Kidney tubule cell (primary cell): ENCODE data around the gene POLR2C.
"Not testable (repeated sequence)": the region's sequence is repeated elsewhere in the genome, so short reads cannot be mapped to it uniquely, and the experiment has no call there.

Experiments used
- DNase-seq: peaks from one replicate; pipeline ENCODE4 v3.0.0-alpha.2; 2018; ENCODE audit warnings: low spot score

The POLR2C gene

DNA sequence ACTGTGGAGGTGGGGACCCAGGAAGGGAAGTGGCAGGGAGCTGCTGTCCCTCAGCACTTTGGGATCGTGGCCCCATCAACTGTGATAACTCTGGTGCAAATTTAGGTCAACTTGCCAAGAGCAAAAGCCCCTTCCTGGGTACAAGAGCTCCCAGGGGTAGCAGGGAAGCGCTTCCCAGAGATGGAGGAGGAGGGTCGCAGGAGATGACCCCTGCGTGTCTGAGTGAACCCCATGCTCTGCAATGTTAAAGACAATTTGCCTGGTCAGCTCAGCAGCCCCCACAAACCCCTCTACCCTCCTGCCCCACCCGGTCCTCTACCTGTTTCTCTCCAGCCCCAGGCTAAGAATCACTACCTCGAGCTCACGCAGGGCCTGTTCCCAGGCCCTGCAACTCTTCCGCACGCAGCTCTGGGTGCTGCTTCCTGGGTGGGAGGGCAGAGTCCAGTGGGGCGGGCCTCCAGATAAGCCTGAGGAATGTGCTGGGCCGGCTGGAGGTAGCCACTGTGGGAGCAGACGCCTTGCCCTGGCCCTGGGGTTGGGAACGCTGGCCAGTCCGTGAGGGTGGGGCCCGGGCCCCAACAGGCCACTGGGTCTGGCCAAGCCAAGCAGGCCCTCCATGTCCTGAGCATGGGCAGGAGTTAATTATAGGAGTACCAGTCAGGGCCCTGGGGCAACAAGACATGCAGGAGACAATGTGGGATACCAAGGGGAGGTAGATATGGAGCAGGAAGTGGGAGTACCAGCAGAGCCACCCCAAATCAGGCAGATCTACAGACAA is 17.7 kb downstream of the POLR2C start:
- DNase-seq, result peak; percentile 81

DNA sequence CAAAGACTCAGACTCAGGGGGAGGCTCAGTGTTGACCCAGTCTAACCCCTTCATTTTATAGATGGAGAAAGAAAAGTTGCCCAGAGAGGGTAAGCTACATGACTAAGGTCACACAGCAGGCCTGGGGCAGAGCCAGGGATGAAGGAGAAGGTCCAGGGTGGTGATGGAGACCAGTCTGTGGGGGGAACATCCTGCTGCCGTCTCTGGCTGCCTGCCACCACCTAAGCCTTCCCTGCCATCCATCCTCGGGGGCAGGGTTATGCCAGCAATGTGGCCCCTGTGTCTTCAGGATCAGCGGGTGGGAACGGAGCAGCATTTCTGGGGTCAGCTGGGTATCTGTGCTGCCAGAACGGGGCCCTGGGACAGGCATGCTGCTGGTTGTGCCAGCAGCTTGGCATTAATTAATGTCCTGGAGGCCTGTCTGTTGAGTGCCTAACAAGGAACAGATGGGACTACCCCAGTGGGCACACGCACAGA is 18.3 kb downstream of the POLR2C start:
- DNase-seq, result no peak

DNA sequence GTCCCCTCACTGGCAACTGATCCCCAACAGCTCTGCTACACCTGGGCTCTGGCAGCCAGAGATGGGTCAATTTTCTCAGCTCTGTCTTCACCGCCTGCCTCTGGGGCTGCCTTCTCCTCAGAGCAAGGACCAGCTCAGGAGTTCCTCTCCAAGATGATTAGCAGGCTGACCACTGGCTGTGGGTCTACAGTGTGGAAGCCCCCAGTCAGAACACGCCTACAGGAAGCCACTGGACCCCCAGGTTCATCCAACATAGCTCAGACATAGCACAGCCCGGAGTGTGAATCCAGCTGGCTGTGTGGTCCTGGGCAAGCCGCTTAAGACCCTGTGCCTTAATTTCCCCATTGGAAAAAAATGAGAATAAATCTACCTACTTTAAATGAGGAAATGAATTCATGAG is 18.9 kb downstream of the POLR2C start:
- DNase-seq, result no peak

DNA sequence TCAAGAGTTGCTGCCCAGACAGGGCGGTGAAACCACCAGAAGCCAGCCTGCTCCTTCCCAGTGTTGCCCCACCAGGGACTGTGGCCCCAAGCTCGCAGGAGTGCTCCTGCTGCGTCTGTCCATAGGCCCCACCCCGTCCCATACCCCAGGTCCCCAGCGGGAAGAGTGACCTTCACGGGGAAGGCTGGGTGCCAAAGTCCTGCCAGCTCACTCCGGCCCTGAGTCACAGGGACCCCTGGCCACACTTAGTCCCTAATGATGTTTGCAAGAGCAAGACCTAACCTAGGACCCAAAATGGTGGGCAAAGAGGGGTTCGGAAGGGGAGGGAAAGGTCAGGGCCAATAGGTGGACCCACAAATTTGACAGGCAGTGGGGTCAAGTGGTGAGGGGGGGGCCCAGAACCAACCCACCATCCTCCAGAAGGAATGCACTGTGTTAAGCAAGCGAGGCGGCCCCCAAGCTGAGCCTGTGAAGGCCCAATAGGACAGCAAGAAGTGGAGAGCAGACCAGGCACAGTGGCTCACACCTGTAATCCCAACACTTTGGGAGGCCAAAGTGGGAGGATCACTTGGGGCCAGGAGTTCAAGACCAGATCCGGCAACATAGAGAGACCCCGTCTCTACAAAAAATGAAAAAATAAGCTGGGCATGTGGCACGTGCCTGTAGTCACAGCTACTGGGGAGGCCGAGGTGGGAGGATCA is 20.5 kb downstream of the POLR2C start:
- no peak for DNase-seq

DNA sequence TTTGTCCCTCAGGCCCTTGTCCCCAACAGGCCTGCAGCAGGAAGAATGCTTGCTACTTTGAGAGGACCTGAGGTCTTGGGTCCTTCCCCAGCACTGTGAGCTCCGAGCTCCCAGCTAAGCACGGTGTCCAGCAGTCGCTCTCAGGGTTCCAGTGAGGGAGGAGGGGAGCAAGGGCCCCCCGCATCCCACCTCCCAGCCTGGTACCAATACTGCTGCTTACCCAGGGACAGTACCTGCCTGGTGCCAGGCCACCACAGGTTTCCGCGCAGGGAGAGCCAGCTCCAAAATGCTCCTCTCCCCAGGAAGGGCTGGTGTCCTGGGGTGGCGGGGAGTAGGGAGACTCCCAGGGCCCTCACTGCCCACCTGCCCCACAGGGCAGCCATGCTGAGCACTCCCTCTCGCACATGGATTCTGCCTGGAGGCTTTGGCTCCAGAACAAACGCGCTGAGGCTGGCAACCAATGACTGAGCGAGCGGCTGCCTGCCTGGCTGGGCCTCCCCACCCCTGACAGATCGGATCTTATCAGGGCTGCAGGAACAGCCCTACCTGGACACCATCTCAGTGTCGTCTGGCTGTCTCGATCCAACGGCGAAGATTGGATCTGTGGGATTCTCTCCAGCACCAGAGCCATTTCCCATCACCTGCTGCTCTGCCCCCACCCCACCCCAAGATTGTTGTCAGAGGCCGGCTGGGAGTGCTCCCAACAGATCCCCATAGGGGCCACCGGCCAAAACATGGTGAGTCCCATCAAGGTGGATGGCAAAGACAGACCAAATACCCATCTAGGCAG is 21.4 kb downstream of the POLR2C start:
- no peak for DNase-seq

DNA sequence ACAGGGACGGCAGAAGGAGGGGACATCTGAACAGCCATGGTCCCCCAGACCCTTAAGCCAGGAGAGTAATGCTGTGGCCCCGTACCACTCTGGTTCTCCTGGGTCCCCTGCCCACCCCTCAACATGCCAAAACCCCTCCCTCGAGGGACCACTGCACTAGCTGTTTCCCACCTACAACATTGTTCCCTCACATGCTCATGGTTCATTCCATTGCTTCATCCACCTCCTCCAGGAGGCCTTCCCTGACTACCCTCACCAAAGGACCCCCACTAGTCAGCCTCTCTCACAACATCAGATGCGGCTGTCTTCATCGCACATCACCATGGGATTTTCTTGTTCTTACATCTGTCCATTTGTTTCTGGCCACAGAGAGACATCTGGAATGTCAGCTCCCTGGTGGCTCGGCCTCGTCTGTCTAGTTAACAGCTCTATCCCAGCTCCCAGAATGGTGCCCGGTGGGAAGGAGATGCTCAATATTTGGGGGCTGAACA is 22.1 kb downstream of the POLR2C start:
- DNase-seq, result no peak

DNA sequence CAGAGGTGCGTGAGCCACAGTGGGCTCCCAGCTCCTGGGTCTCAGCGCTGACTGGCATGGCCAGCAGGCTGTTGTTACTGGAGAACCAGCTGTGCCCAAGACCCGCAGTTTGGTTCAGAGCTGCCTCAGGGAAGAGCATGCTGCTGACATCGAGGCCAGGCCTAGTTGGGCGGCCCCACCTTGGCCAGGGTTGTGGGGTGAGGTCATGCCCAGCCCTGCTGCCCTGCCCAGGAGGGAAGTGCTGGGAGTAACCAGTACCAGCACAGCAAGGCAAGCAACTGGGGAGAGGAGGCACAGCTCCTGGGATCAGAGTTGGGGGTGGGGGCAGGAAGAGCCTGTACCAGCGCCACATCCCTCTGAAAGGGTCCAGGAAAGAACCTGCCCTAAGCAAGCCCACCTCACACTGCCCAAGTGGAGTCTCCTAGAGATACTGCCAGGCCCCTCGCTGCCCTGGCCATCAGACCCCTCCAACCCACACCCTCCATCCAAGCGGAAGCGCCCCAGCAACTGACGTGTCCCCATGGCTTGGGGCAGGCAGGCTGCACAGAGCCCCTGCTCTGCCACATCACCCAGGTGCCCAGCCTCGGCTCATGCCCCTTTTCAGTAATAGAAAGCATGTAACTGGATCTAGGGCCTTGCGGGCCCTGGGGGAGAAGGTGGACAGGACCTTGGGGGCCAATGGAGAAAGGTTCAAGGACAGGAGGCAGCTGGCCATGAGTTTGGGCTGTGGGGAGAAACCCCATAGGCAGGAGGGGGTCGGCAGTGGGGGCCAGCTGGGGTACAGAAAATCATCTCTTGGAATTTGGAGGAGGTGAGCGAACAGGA is 22.8 kb downstream of the POLR2C start:
- peak; percentile 40 for DNase-seq

DNA sequence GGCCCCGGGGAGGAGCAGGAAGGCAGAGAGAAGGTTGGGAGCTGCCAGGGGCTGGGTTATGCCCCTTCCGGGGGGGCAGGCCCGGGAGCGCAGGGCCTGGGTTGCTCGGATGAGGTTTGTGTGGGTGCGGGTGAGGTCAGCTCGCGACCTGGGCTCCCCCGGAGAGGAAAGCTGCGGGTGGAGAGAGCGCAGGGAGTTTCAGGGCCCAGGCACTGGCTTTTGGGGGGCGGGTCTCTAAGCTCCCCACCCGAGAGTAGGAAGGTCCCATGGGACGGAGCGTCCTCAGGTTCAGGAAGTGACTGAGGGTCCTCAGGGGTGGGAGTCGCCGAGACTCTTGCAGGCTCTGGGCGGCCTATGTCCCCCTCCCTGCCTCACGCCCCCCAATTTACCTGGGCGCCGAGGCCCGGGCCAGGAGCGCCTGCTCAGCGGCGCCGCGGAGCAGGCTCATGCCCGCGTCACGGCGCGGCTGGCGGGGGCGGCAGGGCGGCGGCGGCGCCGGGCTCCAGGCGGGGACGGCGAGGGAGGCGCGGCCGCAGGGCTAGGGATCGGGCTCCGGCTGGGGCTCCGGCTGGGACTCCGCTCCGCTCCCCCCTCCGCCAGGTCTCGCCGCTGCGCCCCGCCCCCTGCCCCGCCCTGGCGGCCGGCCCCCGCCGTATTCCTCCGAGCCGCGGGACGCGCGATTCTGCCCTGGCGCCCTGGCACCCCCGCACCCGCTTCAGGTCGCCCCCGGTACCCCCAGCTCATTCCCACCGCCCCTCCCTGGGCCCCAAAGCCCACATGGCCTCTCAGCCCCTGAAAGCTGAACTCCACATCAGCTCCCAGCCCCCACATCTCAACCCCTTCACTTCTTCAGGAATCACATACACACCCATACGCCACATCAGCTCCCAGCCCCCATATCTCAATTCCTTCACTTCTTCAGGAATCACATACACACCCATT is 23.7 kb downstream of the POLR2C start, which contains the start of gene DOK4:
DOK4 (minus strand) TSS at position 578 of the 942 bp plus-strand sequence. CDS start 6,986 bp downstream, outside the sequence.
- peak; percentile 79 for DNase-seq

DNA sequence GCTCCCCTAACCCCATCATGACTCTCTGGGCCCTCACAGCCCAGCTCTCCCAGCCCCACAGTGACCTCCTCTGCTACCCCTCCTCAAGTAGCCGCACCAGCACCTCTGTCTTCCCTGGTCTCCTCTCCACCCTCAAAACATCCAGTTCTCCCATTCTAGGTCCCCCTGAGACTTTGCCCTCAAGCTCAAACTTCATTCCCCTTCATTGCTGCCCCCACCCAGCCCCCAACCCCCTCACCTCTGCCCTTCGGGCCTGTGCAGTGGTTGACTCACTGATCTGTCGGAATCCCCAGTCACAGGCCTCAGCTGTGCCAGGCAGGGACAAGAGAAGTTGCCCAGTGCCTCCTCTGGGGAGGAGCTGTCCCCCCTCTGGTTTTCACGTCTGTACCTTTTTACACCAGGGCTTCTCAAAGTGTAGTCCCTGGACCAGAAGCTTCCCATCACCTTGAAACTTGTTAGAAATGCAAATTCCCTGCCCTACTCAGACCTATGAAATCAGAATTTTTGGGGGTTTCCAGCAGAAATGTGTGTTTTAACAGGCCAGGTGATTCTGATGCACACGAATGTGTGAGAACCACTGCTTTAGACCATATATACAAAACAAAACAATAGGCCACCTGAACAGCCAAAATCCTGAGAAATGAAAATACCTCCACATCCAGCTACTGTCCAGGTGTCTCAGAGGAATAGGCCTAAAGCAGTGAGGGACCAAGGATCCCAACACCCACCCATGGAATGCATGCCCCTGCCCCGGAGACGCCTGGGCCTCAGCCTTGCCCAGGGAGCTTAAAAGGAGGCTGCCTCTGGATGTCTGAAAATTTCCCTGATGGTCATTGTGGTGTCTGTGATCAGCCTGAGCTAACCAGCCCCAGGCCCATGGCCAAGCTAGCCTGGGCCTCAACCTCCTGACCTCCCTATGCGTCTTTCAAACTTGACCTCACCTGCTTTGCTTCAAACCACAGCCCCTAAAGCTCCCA is 24.7 kb downstream of the POLR2C start:
- DNase-seq, result no peak

DNA sequence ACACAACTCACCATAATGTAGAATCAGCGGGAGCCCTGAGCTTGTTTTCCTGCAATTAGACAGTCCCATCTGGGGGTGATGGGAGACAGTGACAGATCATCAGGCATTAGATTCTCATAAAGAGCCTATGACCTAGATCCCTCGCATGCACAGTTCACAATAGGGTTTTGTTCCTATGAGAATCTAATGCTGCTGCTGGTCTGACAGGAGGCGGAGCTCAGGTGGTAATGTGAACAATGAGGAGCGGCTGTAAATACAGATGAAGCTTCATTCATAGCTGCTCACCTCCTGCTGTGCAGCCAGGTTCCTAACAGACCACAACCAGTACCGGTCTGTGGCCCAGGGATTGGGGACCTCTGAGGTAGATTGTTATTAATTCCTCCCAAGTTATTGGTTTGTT is 26.8 kb downstream of the POLR2C start:
- DNase-seq, result no peak

DNA sequence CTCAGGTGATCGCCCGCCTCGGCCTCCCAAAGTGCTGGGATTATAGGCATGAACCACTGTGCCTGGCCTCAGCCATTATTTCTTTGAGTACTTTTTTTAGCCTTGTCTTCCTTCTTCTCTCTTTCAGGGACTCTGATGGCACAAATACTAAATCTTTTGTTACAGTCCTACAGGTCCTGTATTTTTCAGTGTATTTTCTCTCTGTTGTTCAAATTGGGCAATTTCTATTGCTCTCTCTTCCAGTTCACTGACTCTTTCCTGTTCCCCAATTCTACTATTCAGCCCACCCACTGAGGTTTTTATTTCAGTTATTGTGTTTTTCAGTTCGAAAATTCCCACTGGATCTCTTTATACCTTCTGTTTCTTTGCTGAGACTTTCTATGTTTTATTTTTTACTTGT is 31.3 kb downstream of the POLR2C start:
- no peak for DNase-seq

DNA sequence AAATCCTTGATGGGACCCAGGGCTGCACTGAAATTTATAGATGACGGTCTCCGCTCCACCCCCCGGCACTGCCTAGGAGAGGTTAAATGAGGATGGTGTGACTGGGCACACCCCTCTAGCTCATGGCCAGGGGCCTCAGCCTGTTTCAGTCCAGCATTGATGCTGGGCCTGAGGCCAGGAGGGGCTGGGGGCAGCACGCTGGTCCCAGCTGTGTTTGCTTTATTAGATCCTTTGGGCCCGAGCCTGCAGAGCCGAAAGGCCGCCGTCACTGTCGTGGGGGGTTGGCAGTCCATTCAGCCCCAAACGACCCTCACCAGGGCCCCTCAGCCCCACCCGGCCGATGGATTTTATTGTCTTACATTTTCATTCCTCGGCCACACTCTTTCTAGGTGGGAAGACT is 34.6 kb downstream of the POLR2C start:
- no peak for DNase-seq

DNA sequence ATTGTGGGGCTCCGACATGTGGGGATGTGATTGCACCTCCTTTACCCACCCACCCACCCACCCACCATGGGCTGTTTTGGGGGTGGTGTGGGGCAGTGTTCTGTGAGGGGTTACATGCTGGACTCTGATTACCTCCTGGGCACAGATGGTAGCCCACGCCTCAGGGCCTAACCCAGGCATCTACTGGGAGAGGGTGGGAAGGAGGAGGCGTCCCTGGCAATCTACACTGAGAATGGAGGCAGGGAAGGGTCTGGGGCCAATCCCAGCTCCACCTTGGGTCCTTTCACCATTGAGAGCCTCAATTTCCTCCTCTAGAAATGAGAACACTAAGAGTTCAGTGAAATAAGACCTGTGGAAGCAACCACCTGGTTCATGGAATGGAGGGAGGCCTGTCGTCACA is 35.6 kb downstream of the POLR2C start:
- no peak for DNase-seq

DNA sequence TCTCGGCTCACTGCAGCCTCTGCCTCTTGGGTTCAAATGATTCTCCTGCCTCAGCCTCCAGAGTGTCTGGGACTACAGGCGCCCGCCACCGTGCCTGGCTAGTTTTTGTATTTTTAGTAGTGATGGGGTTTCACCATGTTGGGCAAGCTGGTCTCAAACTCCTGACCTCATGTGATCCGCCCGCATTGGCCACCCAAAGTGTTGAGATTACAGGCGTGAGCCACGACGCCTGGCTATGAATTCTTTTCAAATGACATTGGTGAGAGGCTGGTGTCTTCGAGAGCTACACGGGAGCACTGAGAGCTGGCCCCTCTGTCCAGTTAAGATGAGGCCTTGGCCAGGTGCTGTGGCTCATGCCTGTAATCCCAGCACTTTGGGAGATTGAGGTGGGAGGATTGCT is 37.5 kb downstream of the POLR2C start:
- DNase-seq, result not testable (repeated sequence)

DNA sequence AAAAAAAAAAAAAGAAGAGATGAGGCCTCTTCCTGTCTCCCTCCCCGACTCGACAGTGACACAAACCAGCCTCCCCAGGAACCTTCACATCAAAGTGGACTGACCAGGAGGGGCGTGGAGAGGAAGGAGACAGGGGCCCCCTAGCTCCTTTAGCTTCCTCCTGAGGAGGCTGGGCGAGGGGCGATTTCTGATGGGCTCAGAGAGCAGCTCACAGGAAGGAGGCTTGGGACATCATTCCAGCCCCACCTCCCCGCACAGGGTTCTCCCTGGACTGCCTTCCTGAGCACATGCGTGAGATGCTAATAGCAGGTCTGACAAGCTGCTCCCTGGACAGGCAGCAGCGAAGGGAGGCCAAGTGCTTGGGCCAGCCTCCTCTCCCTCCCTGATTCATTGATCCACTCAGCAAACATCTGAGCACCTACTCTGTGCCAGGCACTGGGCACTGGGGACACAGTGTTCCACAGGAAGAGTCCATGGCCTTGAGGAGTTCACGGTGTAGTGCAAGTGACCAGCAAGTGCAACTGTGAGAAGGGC is 38.2 kb downstream of the POLR2C start:
- DNase-seq, result no peak

DNA sequence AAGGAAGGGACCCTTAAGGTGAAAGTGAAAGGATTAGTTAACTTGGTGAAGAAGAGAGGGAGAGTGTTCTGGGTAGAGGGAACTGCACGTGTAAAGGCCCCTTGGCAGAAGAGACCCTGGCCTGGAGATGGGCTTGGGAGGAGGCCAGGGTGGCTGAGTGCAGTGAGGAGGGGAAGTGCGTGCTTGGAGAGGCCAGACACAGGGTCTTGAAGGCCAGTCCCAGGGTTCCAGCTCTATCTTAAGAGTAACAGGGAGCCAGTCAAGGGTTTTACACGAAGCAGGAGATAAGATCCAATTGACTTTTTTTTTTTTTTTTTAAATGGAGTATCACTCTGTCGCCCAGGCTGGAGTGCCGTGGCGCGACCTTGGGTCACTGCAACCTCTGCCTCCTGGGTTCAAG is 39.0 kb downstream of the POLR2C start:
- no peak for DNase-seq

DNA sequence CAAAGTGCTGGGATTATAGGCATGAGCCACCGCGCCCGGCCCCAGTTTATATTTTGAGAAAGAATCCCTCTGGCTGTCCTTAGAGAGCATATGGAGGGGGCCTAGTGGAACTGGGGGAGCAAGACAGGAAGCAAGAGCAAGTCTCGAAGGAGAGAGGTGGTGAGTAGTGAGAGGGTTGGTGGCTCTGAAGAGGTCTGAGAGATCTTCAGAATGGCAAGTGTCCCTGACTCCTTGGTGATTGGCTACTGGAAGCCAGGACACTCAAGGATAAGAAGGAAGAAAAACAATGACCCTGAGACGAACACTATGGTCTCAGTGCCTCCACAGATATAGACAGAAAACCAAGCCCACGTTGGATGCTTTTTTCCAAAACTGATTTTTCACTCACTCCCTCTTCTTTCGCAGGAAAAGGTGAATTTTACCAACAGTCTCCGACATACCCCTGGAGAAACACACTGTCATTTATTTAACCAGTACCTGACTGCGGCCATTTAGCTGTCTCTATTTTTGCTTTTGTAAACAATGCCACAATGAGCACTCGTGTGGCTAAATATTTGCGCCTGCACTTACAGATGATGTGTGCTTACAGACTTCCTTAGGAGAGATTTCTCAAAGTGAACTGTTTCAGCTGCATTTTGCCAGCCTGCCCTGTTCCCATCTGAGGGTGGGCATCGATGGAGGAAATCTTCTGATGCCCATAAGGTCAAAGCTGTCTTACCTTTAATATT is 39.7 kb downstream of the POLR2C start:
- no peak for DNase-seq

DNA sequence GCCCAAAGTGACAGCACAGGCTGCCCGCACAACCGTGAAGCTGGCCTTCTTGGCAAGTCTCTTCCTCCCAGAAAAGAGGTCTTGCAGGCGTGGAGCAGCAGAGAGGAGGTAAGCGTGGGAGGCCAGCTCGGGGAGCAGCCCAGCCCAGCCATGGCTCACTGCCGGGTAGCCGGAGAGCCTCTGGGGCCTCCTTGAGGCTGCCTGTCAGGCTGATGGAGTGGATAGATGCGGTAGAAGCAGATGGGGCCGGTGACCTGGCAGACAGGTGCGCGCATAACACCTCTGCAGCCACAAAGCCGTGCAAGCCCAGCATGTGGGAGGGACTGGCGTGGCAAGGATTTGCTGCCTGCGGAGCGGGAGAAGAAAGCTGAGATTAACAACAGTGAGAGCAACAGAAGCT is 40.9 kb downstream of the POLR2C start:
- no peak for DNase-seq
